GM19455 (cell line): ENCODE results near the gene NRG2.

Experiments
- ATAC-seq: cut with Tn5 transposase; IDR thresholded peaks from one replicate; pipeline ENCODE4 v1.9.1; 2021; ENCODE audit not compliant: unreplicated experiment

NRG2 gene

GRCh38 chr5:139975306-139975705, 67.8 kb downstream of the NRG2 start:
- no peak for ATAC-seq

- ATAC-seq, result no peak
Measured at GRCh38 chr5:139974661-139975060, 68.4 kb downstream of the NRG2 start.

GRCh38 chr5:139971202-139971725, 71.8 kb downstream of the NRG2 start:
- no peak for ATAC-seq

- ATAC-seq, result no peak
Measured at GRCh38 chr5:139969318-139969717, 73.8 kb downstream of the NRG2 start.

- ATAC-seq, result peak; percentile 91
Measured at GRCh38 chr5:139968547-139969261, 74.4 kb downstream of the NRG2 start.

GRCh38 chr5:139967353-139967752, 75.7 kb downstream of the NRG2 start:
- ATAC-seq, result no peak

- ATAC-seq, result no peak
Measured at GRCh38 chr5:139966856-139967255, 76.2 kb downstream of the NRG2 start.

GRCh38 chr5:139964994-139965565, 78.0 kb downstream of the NRG2 start:
- no peak for ATAC-seq

GRCh38 chr5:139964266-139964993, 78.7 kb downstream of the NRG2 start:
- ATAC-seq, result no peak

GRCh38 chr5:139962445-139962844, 80.7 kb downstream of the NRG2 start:
- no peak for ATAC-seq

GRCh38 chr5:139961435-139962157, 81.5 kb downstream of the NRG2 start:
- peak; percentile 24 for ATAC-seq

- peak; percentile 73 for ATAC-seq
Measured at GRCh38 chr5:139960723-139961383, 82.2 kb downstream of the NRG2 start.

GRCh38 chr5:139958432-139959148, 84.5 kb downstream of the NRG2 start:
- no peak for ATAC-seq

- ATAC-seq, result no peak
Measured at GRCh38 chr5:139956342-139956741, 86.8 kb downstream of the NRG2 start.

- ATAC-seq, result no peak
Measured at GRCh38 chr5:139955616-139956273, 87.4 kb downstream of the NRG2 start.

- ATAC-seq, result no peak
Measured at GRCh38 chr5:139955053-139955605, 88.0 kb downstream of the NRG2 start.

- no peak for ATAC-seq
Measured at GRCh38 chr5:139954462-139954861, 88.6 kb downstream of the NRG2 start.

- no peak for ATAC-seq
Measured at GRCh38 chr5:139954022-139954421, 89.1 kb downstream of the NRG2 start.

GRCh38 chr5:139952574-139952973, 90.5 kb downstream of the NRG2 start:
- no peak for ATAC-seq
